ENCODE data around the gene GNG3.

The GNG3 gene

DNA sequence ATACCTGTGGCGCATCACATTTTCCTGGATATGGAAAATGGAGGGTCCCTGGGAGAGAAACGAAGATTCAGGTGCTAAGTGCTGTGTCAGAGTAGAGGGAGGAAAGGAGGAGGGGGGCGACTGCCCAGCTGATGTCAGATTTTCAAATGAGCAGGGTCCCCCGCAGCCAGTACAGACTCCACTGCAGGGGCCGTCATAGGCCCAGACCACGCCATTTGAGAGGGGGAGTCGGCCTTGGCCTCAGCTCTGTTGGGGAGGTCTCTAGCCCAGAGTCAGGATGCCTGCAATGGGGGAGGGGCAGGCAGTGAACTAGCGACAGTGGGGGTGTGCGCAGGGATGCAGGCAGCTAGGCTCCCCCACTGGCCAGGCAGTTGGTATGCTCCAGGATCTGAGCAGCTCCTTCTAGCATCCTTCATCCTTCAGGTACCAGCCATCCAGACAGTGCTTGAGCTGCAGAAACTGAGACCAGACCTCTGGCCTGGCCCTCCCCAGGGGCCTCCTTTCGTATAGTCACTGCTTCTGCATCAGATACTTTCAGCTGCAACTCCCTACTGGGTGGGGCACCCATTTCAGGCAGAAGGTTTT is at the start of gene GNG3, which contains the start of gene BSCL2:
Gene GNG3 (plus strand): TSS at position 400 of the 585 bp plus-strand sequence. CDS start 620 bp downstream, outside the sequence.
Gene BSCL2 (minus strand): TSS at position 148 of the 585 bp plus-strand sequence. CDS start 229 bp downstream, outside the sequence.
- Histone ChIP-seq H3K36me3 (peaks cover 17% of the 10 kb centered on the region), H3K27ac (peak within 1 kb of the TSS; percentile 91), H3K27me3 (no peaks in the 10 kb centered on the region), H3K4me3 (ENCODE audit: low read depth in 1 of 2, low read length in 1 of 2) (peak within 1 kb of the TSS; percentile 83 to 86), H3K9me3 (no peaks in the 10 kb centered on the region), H3K4me1 (ENCODE audit: control insufficient read depth in 1 of 2, insufficient read depth in 1 of 2, low read depth in 1 of 2, low read length in 1 of 2) (peaks cover 46 to 60% of the 10 kb centered on the region in 2 experiments)
- TF ChIP-seq, protein P1, sequence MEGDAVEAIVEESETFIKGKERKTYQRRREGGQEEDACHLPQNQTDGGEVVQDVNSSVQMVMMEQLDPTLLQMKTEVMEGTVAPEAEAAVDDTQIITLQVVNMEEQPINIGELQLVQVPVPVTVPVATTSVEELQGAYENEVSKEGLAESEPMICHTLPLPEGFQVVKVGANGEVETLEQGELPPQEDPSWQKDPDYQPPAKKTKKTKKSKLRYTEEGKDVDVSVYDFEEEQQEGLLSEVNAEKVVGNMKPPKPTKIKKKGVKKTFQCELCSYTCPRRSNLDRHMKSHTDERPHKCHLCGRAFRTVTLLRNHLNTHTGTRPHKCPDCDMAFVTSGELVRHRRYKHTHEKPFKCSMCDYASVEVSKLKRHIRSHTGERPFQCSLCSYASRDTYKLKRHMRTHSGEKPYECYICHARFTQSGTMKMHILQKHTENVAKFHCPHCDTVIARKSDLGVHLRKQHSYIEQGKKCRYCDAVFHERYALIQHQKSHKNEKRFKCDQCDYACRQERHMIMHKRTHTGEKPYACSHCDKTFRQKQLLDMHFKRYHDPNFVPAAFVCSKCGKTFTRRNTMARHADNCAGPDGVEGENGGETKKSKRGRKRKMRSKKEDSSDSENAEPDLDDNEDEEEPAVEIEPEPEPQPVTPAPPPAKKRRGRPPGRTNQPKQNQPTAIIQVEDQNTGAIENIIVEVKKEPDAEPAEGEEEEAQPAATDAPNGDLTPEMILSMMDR (IDR thresholded peaks at IDR 0.05): no peak

DNA sequence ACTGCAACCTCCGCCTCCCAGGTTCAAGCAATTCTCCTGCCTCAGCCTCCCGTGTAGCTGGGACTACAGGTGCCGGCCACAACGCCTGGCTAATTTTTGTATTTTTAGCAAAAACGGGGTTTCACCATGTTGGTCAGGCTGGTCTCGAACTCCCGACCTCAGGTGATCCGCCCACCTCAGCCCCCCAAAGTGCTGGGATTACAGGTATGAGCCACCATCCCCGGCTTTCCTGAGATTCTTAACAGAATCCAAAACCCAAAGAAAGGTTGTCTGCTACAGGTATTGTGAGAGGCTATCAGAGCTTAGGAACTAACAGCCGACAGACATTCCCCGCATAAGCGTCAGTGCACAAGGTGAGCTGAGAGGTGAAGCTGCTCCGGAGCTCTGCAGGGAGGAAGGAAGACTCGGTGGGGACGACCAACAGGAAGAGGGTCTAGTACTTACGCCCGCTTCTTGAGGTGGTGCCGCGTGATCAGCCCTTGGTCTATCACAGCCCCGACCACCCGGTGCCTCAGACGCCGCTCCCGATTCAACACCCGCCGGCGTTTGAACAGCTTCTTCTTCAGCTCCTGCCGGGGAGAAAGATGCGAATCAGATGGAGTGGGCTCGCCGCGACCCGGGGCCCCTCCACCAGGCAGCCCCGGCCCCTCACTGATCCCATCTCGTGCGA is 42.9 kb upstream of the GNG3 start:
- Histone ChIP-seq H3K27me3 (no peaks in the 10 kb centered on the region), H3K4me1 (ENCODE audit: control insufficient read depth in 1 of 2, insufficient read depth in 1 of 2, low read depth in 1 of 2, low read length in 1 of 2) (peaks cover 22 to 25% of the 10 kb centered on the region in 2 experiments), H3K27ac (peak overlapping the region; percentile 90), H3K9me3 (no peaks in the 10 kb centered on the region), H3K4me3 (ENCODE audit: low read depth in 1 of 2, low read length in 1 of 2) (peak overlapping the region; percentile 76 to 96), H3K36me3 (peaks cover 14% of the 10 kb centered on the region)
- TF ChIP-seq, protein P1 (IDR thresholded peaks at IDR 0.05): no peak

DNA sequence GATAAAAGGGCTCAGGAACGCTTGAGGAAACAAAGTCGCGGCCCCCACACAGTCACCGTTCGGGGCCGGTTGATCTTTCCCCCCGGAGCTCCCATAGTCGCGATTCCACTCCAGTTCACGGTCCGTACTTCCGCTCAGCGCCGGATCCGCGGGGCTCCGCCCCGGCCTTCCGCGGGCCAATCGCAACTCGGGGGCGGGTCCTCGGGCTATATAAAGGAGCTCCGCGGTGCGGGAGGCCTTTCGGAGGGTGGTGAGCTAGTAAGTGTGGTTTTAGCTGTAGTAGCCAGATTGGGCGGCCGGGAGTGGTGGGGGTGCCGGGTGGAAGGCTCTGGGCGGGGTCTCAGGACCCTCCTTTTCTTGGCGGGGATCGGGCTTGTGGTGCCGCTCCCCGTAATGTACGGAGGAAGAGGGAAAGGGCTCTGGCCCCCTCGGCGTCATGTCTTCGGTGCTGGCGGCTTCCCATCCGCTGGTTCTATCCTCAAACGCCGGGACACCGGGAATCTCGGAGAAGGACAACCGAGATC is 42.3 kb upstream of the GNG3 start, which contains the start of the genes C11orf98 and CSKMT:
Gene C11orf98 (minus strand): TSS at position 136 of the 524 bp plus-strand sequence. CDS start 41 bp downstream, at position 95.
Gene CSKMT (plus strand): TSS at position 238 of the 524 bp plus-strand sequence. CDS start 568 bp downstream, outside the sequence.
- peaks cover 22 to 25% of the 10 kb centered on the region in 2 experiments for H3K4me1 ChIP-seq (ENCODE audit: control insufficient read depth in 1 of 2, insufficient read depth in 1 of 2, low read depth in 1 of 2, low read length in 1 of 2)
- H3K9me3 ChIP-seq: no peaks in the 10 kb centered on the region
- H3K36me3 ChIP-seq: peaks cover 14% of the 10 kb centered on the region
- peak within 1 kb of the TSS; percentile 76 to 96 for H3K4me3 ChIP-seq (ENCODE audit: low read depth in 1 of 2, low read length in 1 of 2)
- peak within 1 kb of the TSS; percentile 90 for H3K27ac ChIP-seq
- TF ChIP-seq, protein P1 (IDR thresholded peaks at IDR 0.05): no peak
- no peaks in the 10 kb centered on the region for H3K27me3 ChIP-seq

DNA sequence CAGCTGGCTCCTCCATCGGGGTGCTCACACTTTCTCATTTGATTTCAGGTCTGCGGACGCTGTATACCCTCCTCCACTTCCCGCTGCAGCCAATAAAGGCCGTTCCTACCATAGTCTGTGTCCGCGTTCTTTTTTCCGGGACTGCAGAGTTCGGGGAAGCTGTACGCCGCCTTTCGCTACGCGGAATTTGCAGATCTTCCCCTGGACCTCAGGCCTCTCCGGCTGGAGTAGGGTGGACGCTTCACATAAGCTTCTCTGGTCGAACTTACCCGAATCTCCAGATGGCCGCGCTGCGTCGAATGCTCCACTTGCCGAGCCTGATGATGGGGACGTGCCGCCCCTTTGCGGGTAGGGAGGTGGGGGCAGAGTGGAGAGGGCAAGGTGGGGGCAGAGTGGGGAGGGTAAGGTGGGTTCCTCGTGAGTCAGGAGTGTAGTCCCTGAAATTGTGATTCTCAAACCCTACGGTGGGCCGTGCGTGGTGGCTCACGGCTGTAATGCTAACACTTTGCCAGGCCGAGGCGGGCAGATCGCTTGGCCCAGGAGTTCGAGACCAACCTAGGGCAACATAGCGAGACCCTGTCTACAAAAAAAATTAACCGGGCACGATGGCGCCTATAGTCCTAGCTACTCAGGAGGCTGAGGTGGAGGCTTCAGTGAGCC is 41.7 kb upstream of the GNG3 start:
- H3K27me3 ChIP-seq: no peaks in the 10 kb centered on the region
- H3K27ac ChIP-seq: peak overlapping the region; percentile 90
- TF ChIP-seq, protein P1 (IDR thresholded peaks at IDR 0.05): no peak
- H3K9me3 ChIP-seq: no peaks in the 10 kb centered on the region
- H3K36me3 ChIP-seq: peaks cover 14% of the 10 kb centered on the region
- H3K4me3 ChIP-seq (ENCODE audit: low read depth in 1 of 2, low read length in 1 of 2): peak overlapping the region; percentile 76 to 96
- H3K4me1 ChIP-seq (ENCODE audit: control insufficient read depth in 1 of 2, insufficient read depth in 1 of 2, low read depth in 1 of 2, low read length in 1 of 2): peaks cover 22 to 26% of the 10 kb centered on the region in 2 experiments

DNA sequence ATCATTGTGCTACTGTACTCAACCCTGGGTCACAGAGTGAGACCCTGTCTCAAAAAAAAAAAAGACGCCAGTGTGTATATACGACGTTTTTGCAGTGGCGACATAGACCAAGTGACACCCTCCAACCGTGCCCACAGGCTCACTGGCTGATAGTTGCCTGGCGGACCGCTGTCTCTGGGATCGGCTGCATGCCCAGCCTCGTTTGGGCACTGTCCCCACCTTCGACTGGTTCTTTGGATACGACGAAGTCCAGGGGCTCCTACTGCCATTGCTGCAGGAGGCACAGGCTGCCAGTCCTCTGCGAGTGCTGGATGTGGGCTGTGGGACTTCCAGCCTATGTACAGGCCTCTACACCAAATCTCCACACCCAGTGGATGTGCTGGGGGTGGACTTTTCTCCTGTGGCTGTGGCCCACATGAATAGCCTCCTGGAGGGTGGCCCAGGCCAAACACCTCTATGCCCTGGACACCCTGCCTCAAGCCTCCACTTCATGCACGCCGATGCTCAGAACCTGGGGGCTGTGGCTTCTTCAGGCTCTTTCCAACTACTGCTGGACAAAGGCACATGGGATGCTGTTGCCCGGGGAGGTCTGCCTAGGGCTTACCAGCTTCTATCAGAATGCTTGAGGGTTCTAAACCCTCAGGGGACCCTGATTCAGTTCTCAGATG is 41.1 kb upstream of the GNG3 start:
- Histone ChIP-seq H3K27ac (peak overlapping the region; percentile 90), H3K36me3 (peaks cover 14% of the 10 kb centered on the region), H3K4me1 (ENCODE audit: control insufficient read depth in 1 of 2, insufficient read depth in 1 of 2, low read depth in 1 of 2, low read length in 1 of 2) (peaks cover 28 to 31% of the 10 kb centered on the region in 2 experiments), H3K4me3 (ENCODE audit: low read depth in 1 of 2, low read length in 1 of 2) (peak overlapping the region; percentile 76 to 96), H3K9me3 (no peaks in the 10 kb centered on the region), H3K27me3 (no peaks in the 10 kb centered on the region)
- TF ChIP-seq, protein P1 (IDR thresholded peaks at IDR 0.05): no peak
